IMR-90 (cell line): ENCODE measurements around the gene NCAPG2. TPM values are rescaled to one million over a fixed set of nuclear protein-coding genes. Genes with fewer than 3 reads are reported as not detected.

Source experiments
- ATAC-seq: fragments of 200-7000 bp; cut with Tn5 transposase; 2 replicates; pipeline ENCODE4 v1.9.1; 2020; ENCODE audit warnings: low read depth, mild to moderate bottlenecking, moderate library complexity
- BruUV-seq: library from RNA; stranded (reverse); fragments of 400-500 nt; replicated peaks from 2 replicates; lab custom pipeline; 2021; lab: Mats Ljungman, UMichigan
- CTCF ChIA-PET: fragments of 300-600 bp; formaldehyde crosslinking; extraction: SDS; loops from one replicate; lab custom pipeline; 2021; ENCODE audit warnings: antibody characterized with exemption; lab: Yijun Ruan, JAX
- POLR2A ChIA-PET: fragments of 300-600 bp; sonication (Branson Sonifier 250); formaldehyde crosslinking; loops from one replicate; lab custom pipeline; 2022; ENCODE audit warnings: antibody characterized with exemption; ENCODE audit not compliant: unreplicated experiment; lab: Charles Lee
- DNase-seq: peaks from one replicate; pipeline ENCODE4 v3.0.0; 2013
- H2AFZ ChIP-seq: replicated peaks from 2 replicates; pipeline ENCODE3; 2013; ENCODE audit warnings: low read length, mild to moderate bottlenecking; ENCODE audit not compliant: poor library complexity
- H2AK5ac ChIP-seq: 2 replicates; pipeline ENCODE4 v1.6.1; 2013; ENCODE audit warnings: low read depth, low read length, inconsistent platforms
- H2AK9ac ChIP-seq: replicated peaks from 2 replicates; pipeline ENCODE3; 2013; ENCODE audit warnings: mild to moderate bottlenecking, low read depth, low read length, moderate library complexity; ENCODE audit not compliant: poor library complexity
- H2BK120ac ChIP-seq: 2 replicates; pipeline ENCODE4 v1.6.1; 2013; ENCODE audit warnings: low read depth, low read length, inconsistent platforms
- H2BK15ac ChIP-seq: 3 replicates; pipeline ENCODE4 v1.6.1; 2013; ENCODE audit warnings: low read depth, low read length, inconsistent platforms
- H2BK20ac ChIP-seq: 2 replicates; pipeline ENCODE4 v1.6.1; 2013; ENCODE audit warnings: low read depth, mild to moderate bottlenecking, inconsistent platforms, low read length, moderate library complexity
- H2BK5ac ChIP-seq: 2 replicates; pipeline ENCODE4 v1.6.1; 2013; ENCODE audit warnings: mild to moderate bottlenecking, low read depth, low read length, inconsistent platforms; ENCODE audit not compliant: poor library complexity, severe bottlenecking
- H3K14ac ChIP-seq: replicated peaks from 2 replicates; pipeline ENCODE4 v1.6.1; 2013; ENCODE audit warnings: low read depth, low read length, inconsistent platforms
- H3K18ac ChIP-seq: 2 replicates; pipeline ENCODE4 v1.6.1; 2013; ENCODE audit warnings: low read depth, low read length, control low read depth
- H3K23ac ChIP-seq: 2 replicates; pipeline ENCODE4 v1.6.1; 2013; ENCODE audit warnings: low read depth, low read length, inconsistent platforms
- H3K27ac ChIP-seq: 2 replicates; pipeline ENCODE4 v1.5.1; 2013; ENCODE audit warnings: mild to moderate bottlenecking, control low read depth, low read length; ENCODE audit not compliant: insufficient read depth
- H3K27me3 ChIP-seq: 2 replicates; pipeline ENCODE4 v1.6.1; 2013; ENCODE audit warnings: low read length; ENCODE audit not compliant: control insufficient read depth, insufficient read depth
- H3K36me3 ChIP-seq: 2 replicates; pipeline ENCODE4 v1.6.1; 2013; ENCODE audit warnings: low read length, mixed read lengths; ENCODE audit not compliant: control insufficient read depth, insufficient read depth
- H3K4ac ChIP-seq: 2 replicates; pipeline ENCODE4 v1.6.1; 2013; ENCODE audit warnings: low read depth, low read length, inconsistent platforms
- H3K4me1 ChIP-seq: 2 replicates; pipeline ENCODE4 v1.6.1; 2013; ENCODE audit warnings: low read length, mixed read lengths; ENCODE audit not compliant: control insufficient read depth, insufficient read depth
- H3K4me2 ChIP-seq: 2 replicates; pipeline ENCODE4 v1.6.1; 2013; ENCODE audit warnings: low read depth, mild to moderate bottlenecking, control low read depth, low read length, moderate library complexity
- H3K4me3 ChIP-seq: 2 replicates; pipeline ENCODE4 v1.5.1; 2013; ENCODE audit warnings: low read depth, mild to moderate bottlenecking, control low read depth, low read length, moderate library complexity; ENCODE audit not compliant: insufficient read depth
- H3K56ac ChIP-seq: 2 replicates; pipeline ENCODE4 v1.6.1; 2013; ENCODE audit warnings: low read length, inconsistent platforms; ENCODE audit not compliant: insufficient read depth; ENCODE audit errors: extremely low read depth
- H3K79me1 ChIP-seq, 2 experiments: 2 replicates each; pipeline ENCODE4 v1.6.1; 2013; ENCODE audit warnings: low read length in 2 of 2, inconsistent platforms in 1 of 2, low read depth in 1 of 2
- H3K9ac ChIP-seq: 2 replicates; pipeline ENCODE4 v1.6.1; 2013; ENCODE audit warnings: low read depth, low read length, control low read depth
- H3K9me1 ChIP-seq: 2 replicates; pipeline ENCODE4 v1.6.1; 2013; ENCODE audit warnings: low read length, inconsistent platforms; ENCODE audit not compliant: insufficient read depth
- H3K9me3 ChIP-seq: 2 replicates; pipeline ENCODE4 v1.6.1; 2013; ENCODE audit warnings: low read length; ENCODE audit not compliant: control insufficient read depth, insufficient read depth
- H4K20me1 ChIP-seq: 2 replicates; pipeline ENCODE4 v1.6.1; 2013; ENCODE audit warnings: low read length, inconsistent platforms; ENCODE audit not compliant: insufficient read depth
- H4K5ac ChIP-seq: 2 replicates; pipeline ENCODE4 v1.6.1; 2013; ENCODE audit warnings: mild to moderate bottlenecking, low read depth, low read length, control low read depth
- H4K8ac ChIP-seq, 2 experiments: 2 replicates each; pipeline ENCODE4 v1.6.1; 2013; ENCODE audit warnings: low read depth in 2 of 2, low read length in 2 of 2, control low read depth in 1 of 2, inconsistent platforms in 1 of 2
- H4K91ac ChIP-seq: 2 replicates; pipeline ENCODE4 v1.6.1; 2013; ENCODE audit warnings: low read depth, low read length, inconsistent platforms; ENCODE audit not compliant: insufficient read depth
- BHLHE40 ChIP-seq: fragments of 150-350 bp; IDR thresholded peaks from 2 replicates; pipeline ENCODE4 v1.6.1; 2016; ENCODE audit warnings: mild to moderate bottlenecking, low read depth, low read length
- CEBPB ChIP-seq: IDR thresholded peaks from 2 replicates; pipeline ENCODE4 v1.6.1; 2012; ENCODE audit warnings: low read depth, low read length, improper control_type of control experiment
- CHD1 ChIP-seq: IDR thresholded peaks from 2 replicates; pipeline ENCODE4 v1.6.1; 2012; ENCODE audit warnings: low read depth, low read length, improper control_type of control experiment
- FOS ChIP-seq: fragments of 150-350 bp; IDR thresholded peaks from 2 replicates; pipeline ENCODE4 v1.6.1; 2016; ENCODE audit warnings: low read depth, low read length
- MAFK ChIP-seq: IDR thresholded peaks from 2 replicates; pipeline ENCODE4 v1.6.1; 2012; ENCODE audit warnings: low read depth, low read length, improper control_type of control experiment
- MAZ ChIP-seq: IDR thresholded peaks from 2 replicates; pipeline ENCODE4 v1.6.1; 2012; ENCODE audit warnings: low read depth, mild to moderate bottlenecking, low read length, improper control_type of control experiment, moderate library complexity, borderline replicate concordance
- MXI1 ChIP-seq: IDR thresholded peaks from 2 replicates; pipeline ENCODE4 v1.6.1; 2012; ENCODE audit warnings: low read depth, mild to moderate bottlenecking, low read length, moderate library complexity, borderline replicate concordance
- NFE2L2 ChIP-seq: fragments of 150-350 bp; IDR thresholded peaks from 2 replicates; pipeline ENCODE4 v1.6.1; 2016; ENCODE audit warnings: low read depth, mild to moderate bottlenecking, low read length
- POLR2A ChIP-seq: IDR thresholded peaks from 2 replicates; pipeline ENCODE4 v1.6.1; 2012; ENCODE audit warnings: mild to moderate bottlenecking, low read depth, low read length
- RAD21 ChIP-seq: IDR thresholded peaks from 2 replicates; pipeline ENCODE4 v1.6.1; 2012; ENCODE audit warnings: low read length, improper control_type of control experiment
- RCOR1 ChIP-seq: IDR thresholded peaks from 2 replicates; pipeline ENCODE4 v1.6.1; 2012; ENCODE audit warnings: mild to moderate bottlenecking, low read length, improper control_type of control experiment; ENCODE audit not compliant: insufficient replicate concordance
- RFX5 ChIP-seq: IDR thresholded peaks from 2 replicates; pipeline ENCODE4 v1.8.0; 2012; ENCODE audit warnings: low read depth, mild to moderate bottlenecking, low read length, moderate library complexity
- SMC3 ChIP-seq: fragments of 150-350 bp; IDR thresholded peaks from 2 replicates; pipeline ENCODE4 v1.6.1; 2016; ENCODE audit warnings: low read depth, mild to moderate bottlenecking, antibody characterized with exemption, low read length, moderate library complexity
- WGBS, 2 experiments: methylation state at CpG; one replicate each; pipeline versions ENCODE4 v1.1.5 to v1.1.7; 2013; ENCODE audit warnings: missing lambda C conversion rate in 2 of 2; ENCODE audit not compliant: insufficient read length in 1 of 2; ENCODE audit errors: extremely low coverage in 2 of 2; 5-methylcytosine and 5-hydroxymethylcytosine counted together
- dilution Hi-C: fragments of 300-500 bp; cut with HindIII; formaldehyde crosslinking; loops from one replicate; pipeline ENCODE4 v1.14.3; 2018; ENCODE audit warnings: low sequenced_read_pairs; ENCODE audit not compliant: unreplicated experiment
- in situ Hi-C: fragments of 300-500 bp; cut with MboI; formaldehyde crosslinking; loops from 3 replicates; pipeline ENCODE4 v1.14.3; 2019; ENCODE audit warnings: low sequenced_read_pairs, inconsistent platforms, mixed read lengths
- intact Hi-C: fragments of 100-400 bp; cut with micrococcal nuclease; formaldehyde crosslinking; loops from 2 replicates; pipeline ENCODE4 v1.10.0; 2022
- polyA plus RNA-seq, 3 experiments: library from polyadenylated mRNA; depleted of rRNA; stranded (reverse); fragments of >200 nt; gene quantifications; 2 replicates each; pipeline ENCODE4 v1.2.3, GENCODE V29; 2012; ENCODE audit warnings: low replicate concordance in 1 of 3
- total RNA-seq: library from RNA; depleted of rRNA; stranded (reverse); fragments of >200 nt; gene quantifications from 2 replicates; pipeline ENCODE4 v1.2.3, GENCODE V29; 2012
- TF ChIP-seq, protein P1 (sequence below): conservative IDR thresholded peaks from 2 replicates; pipeline ENCODE4 v1.5.1; 2012; ENCODE audit warnings: mild to moderate bottlenecking, low read depth, low read length, improper control_type of control experiment
- TF ChIP-seq, protein P2 (sequence below): fragments of 150-350 bp; IDR thresholded peaks from 2 replicates; pipeline ENCODE4 v1.6.1; 2017; ENCODE audit warnings: mild to moderate bottlenecking, antibody characterized with exemption, low read length, low read depth
- TF ChIP-seq, protein P3 (sequence below): fragments of 150-350 bp; IDR thresholded peaks from 2 replicates; pipeline ENCODE4 v1.6.1; 2016; ENCODE audit warnings: low read depth, mild to moderate bottlenecking, low read length, moderate library complexity, borderline replicate concordance

Gene NCAPG2
- total and polyA plus RNA-seq, 2 of the 4 experiments (the other 2 are of a cell fraction) = 25.6 to 25.8 TPM

DNA sequence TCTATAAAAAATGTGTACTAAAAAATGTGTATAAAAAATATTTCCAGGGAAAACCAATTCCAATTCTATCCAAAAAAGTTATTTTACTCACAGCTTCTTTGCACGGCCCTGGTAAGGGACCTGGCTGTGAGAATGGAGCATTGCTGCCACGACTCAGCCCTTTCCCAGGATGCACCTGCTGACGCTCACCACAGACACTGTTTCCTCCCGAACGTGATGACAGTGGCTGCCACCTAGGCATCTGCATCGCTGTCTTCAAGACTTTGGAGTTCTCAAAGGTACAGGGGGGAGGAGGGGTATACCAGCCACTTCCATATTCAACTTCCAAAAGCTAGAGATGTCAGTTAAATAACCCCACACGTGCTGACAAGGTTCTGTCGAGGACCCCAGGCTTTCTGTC lies 93.1 kb downstream of the NCAPG2 start:
- no peak overlapping the region for H4K91ac ChIP-seq
- H3K36me3 ChIP-seq = peaks cover 3% of the 10 kb centered on the region; the same call in 1 of the 2 replicates
- no peak overlapping the region for H3K4me2 ChIP-seq
- 0 out of 2 replicates have a peak, but pooled peaks cover 3% of the 10 kb centered on the region for H3K9me1 ChIP-seq
- peaks cover 4% of the 10 kb centered on the region for H3K4me1 ChIP-seq
- no TSS peak for BruUV-seq
- H3K14ac ChIP-seq = no peak overlapping the region
- H4K20me1 ChIP-seq = no peaks in the 10 kb centered on the region
- H3K56ac ChIP-seq = no peak overlapping the region
- no peak overlapping the region for H3K4ac ChIP-seq
- no peaks in the 10 kb centered on the region for H3K9me3 ChIP-seq
- H4K5ac ChIP-seq = no peak overlapping the region
- DNase-seq = no peak
- CTCF ChIA-PET = interaction anchor here (0.6 kb wide), 1 partner anchor 1137 kb away, joined by 3 read pairs; no protein-coding TSS in a partner anchor
- no peak overlapping the region for H2BK5ac ChIP-seq
- in situ Hi-C loops = no loop called here
- no CpG with 5 or more reads among the region's 8 CpGs for WGBS, 2 experiments
- H2AK9ac ChIP-seq = no peak overlapping the region
- no peak overlapping the region for H2AK5ac ChIP-seq
- POLR2A ChIA-PET = no interaction called here
- H2BK20ac ChIP-seq = no peak overlapping the region
- H2BK15ac ChIP-seq = no peak overlapping the region
- no peak for ATAC-seq
- no peak overlapping the region for H3K27ac ChIP-seq
- dilution Hi-C loops = no loop called here
- TF ChIP-seq RAD21 (no peak), CHD1 (no peak), CEBPB (no peak), BHLHE40 (no peak), RCOR1 (no peak), MXI1 (no peak), RFX5 (no peak), FOS (no peak), POLR2A (no peak), MAFK (no peak), SMC3 (no peak), NFE2L2 (no peak), MAZ (no peak)
- TF ChIP-seq, protein P1, sequence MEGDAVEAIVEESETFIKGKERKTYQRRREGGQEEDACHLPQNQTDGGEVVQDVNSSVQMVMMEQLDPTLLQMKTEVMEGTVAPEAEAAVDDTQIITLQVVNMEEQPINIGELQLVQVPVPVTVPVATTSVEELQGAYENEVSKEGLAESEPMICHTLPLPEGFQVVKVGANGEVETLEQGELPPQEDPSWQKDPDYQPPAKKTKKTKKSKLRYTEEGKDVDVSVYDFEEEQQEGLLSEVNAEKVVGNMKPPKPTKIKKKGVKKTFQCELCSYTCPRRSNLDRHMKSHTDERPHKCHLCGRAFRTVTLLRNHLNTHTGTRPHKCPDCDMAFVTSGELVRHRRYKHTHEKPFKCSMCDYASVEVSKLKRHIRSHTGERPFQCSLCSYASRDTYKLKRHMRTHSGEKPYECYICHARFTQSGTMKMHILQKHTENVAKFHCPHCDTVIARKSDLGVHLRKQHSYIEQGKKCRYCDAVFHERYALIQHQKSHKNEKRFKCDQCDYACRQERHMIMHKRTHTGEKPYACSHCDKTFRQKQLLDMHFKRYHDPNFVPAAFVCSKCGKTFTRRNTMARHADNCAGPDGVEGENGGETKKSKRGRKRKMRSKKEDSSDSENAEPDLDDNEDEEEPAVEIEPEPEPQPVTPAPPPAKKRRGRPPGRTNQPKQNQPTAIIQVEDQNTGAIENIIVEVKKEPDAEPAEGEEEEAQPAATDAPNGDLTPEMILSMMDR = no peak
- TF ChIP-seq, protein P2, sequence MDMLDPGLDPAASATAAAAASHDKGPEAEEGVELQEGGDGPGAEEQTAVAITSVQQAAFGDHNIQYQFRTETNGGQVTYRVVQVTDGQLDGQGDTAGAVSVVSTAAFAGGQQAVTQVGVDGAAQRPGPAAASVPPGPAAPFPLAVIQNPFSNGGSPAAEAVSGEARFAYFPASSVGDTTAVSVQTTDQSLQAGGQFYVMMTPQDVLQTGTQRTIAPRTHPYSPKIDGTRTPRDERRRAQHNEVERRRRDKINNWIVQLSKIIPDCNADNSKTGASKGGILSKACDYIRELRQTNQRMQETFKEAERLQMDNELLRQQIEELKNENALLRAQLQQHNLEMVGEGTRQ = no peak
- TF ChIP-seq, protein P3, sequence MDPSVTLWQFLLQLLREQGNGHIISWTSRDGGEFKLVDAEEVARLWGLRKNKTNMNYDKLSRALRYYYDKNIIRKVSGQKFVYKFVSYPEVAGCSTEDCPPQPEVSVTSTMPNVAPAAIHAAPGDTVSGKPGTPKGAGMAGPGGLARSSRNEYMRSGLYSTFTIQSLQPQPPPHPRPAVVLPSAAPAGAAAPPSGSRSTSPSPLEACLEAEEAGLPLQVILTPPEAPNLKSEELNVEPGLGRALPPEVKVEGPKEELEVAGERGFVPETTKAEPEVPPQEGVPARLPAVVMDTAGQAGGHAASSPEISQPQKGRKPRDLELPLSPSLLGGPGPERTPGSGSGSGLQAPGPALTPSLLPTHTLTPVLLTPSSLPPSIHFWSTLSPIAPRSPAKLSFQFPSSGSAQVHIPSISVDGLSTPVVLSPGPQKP = no peak
- no peak overlapping the region for H3K4me3 ChIP-seq
- no peak overlapping the region for H3K9ac ChIP-seq
- H3K18ac ChIP-seq = no peak overlapping the region
- no peak overlapping the region for H2BK120ac ChIP-seq
- H4K8ac ChIP-seq = no peak overlapping the region
- no peak overlapping the region for H2AFZ ChIP-seq
- intact Hi-C loops = loop anchor here (10.0 kb wide), 1 partner anchor 213 kb away; the partner anchor contains the start of gene ESYT2
- no peak overlapping the region for H3K23ac ChIP-seq
- H3K27me3 ChIP-seq = no peaks in the 10 kb centered on the region
- peaks cover 0 to 10% of the 10 kb centered on the region in 2 experiments; a peak in 1 of 4 replicates for H3K79me1 ChIP-seq
